ENCODE results near the gene SLC7A11. TPM values are rescaled to one million over a fixed set of nuclear protein-coding genes. Genes with fewer than 3 reads are reported as not detected.

SLC7A11 gene
- total and polyA plus RNA-seq, 7 donors = under 0.01 to 2.8 (median 0.27) TPM

- TF ChIP-seq POLR2AphosphoS5 (IDR thresholded peaks at IDR 0.05) = no peak
- no peak for TF ChIP-seq POLR2A (IDR thresholded peaks at IDR 0.05)
- TF ChIP-seq, protein P1, sequence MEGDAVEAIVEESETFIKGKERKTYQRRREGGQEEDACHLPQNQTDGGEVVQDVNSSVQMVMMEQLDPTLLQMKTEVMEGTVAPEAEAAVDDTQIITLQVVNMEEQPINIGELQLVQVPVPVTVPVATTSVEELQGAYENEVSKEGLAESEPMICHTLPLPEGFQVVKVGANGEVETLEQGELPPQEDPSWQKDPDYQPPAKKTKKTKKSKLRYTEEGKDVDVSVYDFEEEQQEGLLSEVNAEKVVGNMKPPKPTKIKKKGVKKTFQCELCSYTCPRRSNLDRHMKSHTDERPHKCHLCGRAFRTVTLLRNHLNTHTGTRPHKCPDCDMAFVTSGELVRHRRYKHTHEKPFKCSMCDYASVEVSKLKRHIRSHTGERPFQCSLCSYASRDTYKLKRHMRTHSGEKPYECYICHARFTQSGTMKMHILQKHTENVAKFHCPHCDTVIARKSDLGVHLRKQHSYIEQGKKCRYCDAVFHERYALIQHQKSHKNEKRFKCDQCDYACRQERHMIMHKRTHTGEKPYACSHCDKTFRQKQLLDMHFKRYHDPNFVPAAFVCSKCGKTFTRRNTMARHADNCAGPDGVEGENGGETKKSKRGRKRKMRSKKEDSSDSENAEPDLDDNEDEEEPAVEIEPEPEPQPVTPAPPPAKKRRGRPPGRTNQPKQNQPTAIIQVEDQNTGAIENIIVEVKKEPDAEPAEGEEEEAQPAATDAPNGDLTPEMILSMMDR (IDR thresholded peaks at IDR 0.05) = no peak
- TF ChIP-seq EP300 (IDR thresholded peaks at IDR 0.05) = no peak
- H3K36me3 ChIP-seq = no peaks in the 10 kb centered on the region
- no peaks in the 10 kb centered on the region for H3K4me1 ChIP-seq
- 48 to 70% methylated on average over 2 of the region's 2 CpGs for WGBS, 2 donors
- no peaks in the 10 kb centered on the region for H3K27me3 ChIP-seq
- no peaks in the 10 kb centered on the region for H3K9me3 ChIP-seq
- H3K4me3 ChIP-seq = no peak overlapping the region
- no peak for DNase-seq
- intact Hi-C loops (cut with DNase I) = no loop called here
- H3K27ac ChIP-seq = no peak overlapping the region
Measured at GRCh38 chr4:138138774-138139173, 103.4 kb downstream of the SLC7A11 start.

- Histone ChIP-seq H3K27me3 (no peaks in the 10 kb centered on the region), H3K27ac (no peak overlapping the region), H3K36me3 (no peaks in the 10 kb centered on the region), H3K9me3 (peaks cover 0 to 8% (median 0%) of the 10 kb centered on the region in 4 donors), H3K4me3 (no peak overlapping the region), H3K4me1 (no peaks in the 10 kb centered on the region)
- intact Hi-C loops (cut with DNase I) = no loop called here
- 91 to 95% methylated on average over 2 of the region's 2 CpGs for WGBS, 2 donors
- TF ChIP-seq EP300 (IDR thresholded peaks at IDR 0.05) = no peak
- DNase-seq = no peak
Measured at GRCh38 chr4:138135610-138136009, 106.5 kb downstream of the SLC7A11 start.

- no peaks in the 10 kb centered on the region for H3K27me3 ChIP-seq
- H3K4me3 ChIP-seq = no peak overlapping the region
- H3K27ac ChIP-seq = no peak overlapping the region
- no peaks in the 10 kb centered on the region for H3K9me3 ChIP-seq
- no peak for DNase-seq
- TF ChIP-seq POLR2AphosphoS5 (IDR thresholded peaks at IDR 0.05) = no peak
- no peak for TF ChIP-seq EP300 (IDR thresholded peaks at IDR 0.05)
- no peak for TF ChIP-seq POLR2A (IDR thresholded peaks at IDR 0.05)
- TF ChIP-seq, protein P1 (IDR thresholded peaks at IDR 0.05) = no peak
- WGBS, 2 donors = 86% methylated on average over 1 of the region's 1 CpG
- intact Hi-C loops (cut with DNase I) = no loop called here
- peaks cover 0 to 13% (median 3%) of the 10 kb centered on the region in 4 donors for H3K4me1 ChIP-seq
- H3K36me3 ChIP-seq = no peaks in the 10 kb centered on the region
Measured at GRCh38 chr4:138118270-138118669, 123.9 kb downstream of the SLC7A11 start.

- no peak for TF ChIP-seq POLR2A (IDR thresholded peaks at IDR 0.05)
- TF ChIP-seq POLR2AphosphoS5 (IDR thresholded peaks at IDR 0.05) = no peak
- TF ChIP-seq, protein P1 (IDR thresholded peaks at IDR 0.05) = no peak
- no peak for TF ChIP-seq EP300 (IDR thresholded peaks at IDR 0.05)
- WGBS, 2 donors = 67 to 72% methylated on average over 2 of the region's 2 CpGs
- no peaks in the 10 kb centered on the region for H3K9me3 ChIP-seq
- no peaks in the 10 kb centered on the region for H3K27me3 ChIP-seq
- intact Hi-C loops (cut with DNase I) = no loop called here
- no peak for DNase-seq
- H3K36me3 ChIP-seq = no peaks in the 10 kb centered on the region
- H3K4me3 ChIP-seq = no peak overlapping the region
- H3K27ac ChIP-seq = no peak overlapping the region
- peaks cover 0 to 13% (median 3%) of the 10 kb centered on the region in 4 donors for H3K4me1 ChIP-seq
Measured at GRCh38 chr4:138115053-138115452, 127.1 kb downstream of the SLC7A11 start.

DNA sequence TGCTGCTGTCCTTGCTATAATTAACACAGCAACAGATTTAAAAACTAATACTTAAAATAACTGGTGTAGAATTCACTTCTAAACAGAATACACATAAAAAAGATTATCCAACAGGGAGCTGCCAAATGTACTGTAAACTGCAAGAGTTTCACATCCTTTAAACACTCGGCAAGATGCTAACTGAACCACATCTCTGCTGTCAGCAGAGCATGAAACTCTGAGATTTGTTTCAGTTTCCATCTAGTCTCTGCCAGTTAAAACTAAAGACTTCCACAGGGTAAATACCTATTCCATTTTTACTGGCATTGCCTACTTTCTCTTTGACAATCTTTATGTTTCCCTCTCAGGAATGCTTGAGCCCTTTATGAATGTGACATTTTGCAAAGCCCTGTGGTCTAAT is 127.7 kb downstream of the SLC7A11 start:
- no peak for DNase-seq
- no peak for TF ChIP-seq POLR2A (IDR thresholded peaks at IDR 0.05)
- TF ChIP-seq, protein P1 (IDR thresholded peaks at IDR 0.05) = no peak
- no peak for TF ChIP-seq EP300 (IDR thresholded peaks at IDR 0.05)
- no peak for TF ChIP-seq POLR2AphosphoS5 (IDR thresholded peaks at IDR 0.05)
- WGBS, 2 donors = 31 to 76% methylated on average over 1 of the region's 1 CpG
- Histone ChIP-seq H3K4me3 (no peak overlapping the region), H3K9me3 (no peaks in the 10 kb centered on the region), H3K4me1 (peaks cover 0 to 13% (median 3%) of the 10 kb centered on the region in 4 donors), H3K36me3 (no peaks in the 10 kb centered on the region), H3K27me3 (no peaks in the 10 kb centered on the region), H3K27ac (no peak overlapping the region)
- intact Hi-C loops (cut with DNase I) = no loop called here

All from sigmoid colon (tissue), 7 donors.